Testis (tissue), 2 donors: ENCODE data around the gene LGALS13.

Experiments used
- CTCF ChIP-seq, 3 experiments: fragments of 450-650 bp in 2 of 3; fragments of 200-600 bp in 1 of 3; sonication (generic) in 1 of 3; IDR thresholded peaks; one replicate each; pipeline ENCODE4 v1.5.1; 2016 to 2019; ENCODE audit warnings: antibody characterized with exemption in 3 of 3, mild to moderate bottlenecking in 2 of 3, moderate library complexity in 1 of 3
- POLR2A ChIP-seq: fragments of 450-650 bp; IDR thresholded peaks from one replicate; pipeline ENCODE4 v1.6.1; 2017; ENCODE audit warnings: antibody characterized with exemption, mild to moderate bottlenecking, moderate library complexity

GRCh38 chr19:39602224-39602623 is at the start of gene LGALS13:
- no peak for TF ChIP-seq POLR2A
- TF ChIP-seq CTCF (IDR thresholded peaks at IDR 0.05), result no peak
